Activated CD8-positive, alpha-beta T cell treated with anti-CD3 and anti-CD28 coated beads for 36 hours (primary cell): ENCODE measurements around the gene SETBP1. TPM values are rescaled to one million over a fixed set of nuclear protein-coding genes. Genes with fewer than 3 reads are reported as not detected.

Source experiments
- ATAC-seq: fragments of 200-7000 bp; cut with Tn5 transposase; one replicate; pipeline ENCODE4 v1.10.0; 2021; ENCODE audit warnings: mild to moderate bottlenecking, moderate library complexity
- CTCF ChIA-PET: fragments of 350-600 bp; sonication (Branson Sonifier 250); formaldehyde crosslinking; loops from one replicate; lab custom pipeline; 2021; ENCODE audit warnings: antibody characterized with exemption; lab: Charles Lee
- POLR2A ChIA-PET: fragments of 350-600 bp; sonication (Branson Sonifier 250); formaldehyde crosslinking; loops from one replicate; lab custom pipeline; 2021; ENCODE audit warnings: antibody characterized with exemption; lab: Charles Lee
- DNase-seq: peaks from one replicate; pipeline ENCODE4 v3.0.0-alpha.2; 2020
- H3K27ac Mint-ChIP-seq: one replicate; pipeline ENCODE4 v1.8.0; 2021; ENCODE audit warnings: mild to moderate bottlenecking, mixed read lengths
- H3K27me3 Mint-ChIP-seq: one replicate; pipeline ENCODE4 v1.8.0; 2021; ENCODE audit warnings: mixed read lengths
- H3K36me3 Mint-ChIP-seq: one replicate; pipeline ENCODE4 v1.8.0; 2021; ENCODE audit warnings: low read depth, mixed read lengths
- H3K4me1 Mint-ChIP-seq: one replicate; pipeline ENCODE4 v1.8.0; 2021; ENCODE audit warnings: low read depth, mixed read lengths
- H3K4me3 Mint-ChIP-seq: one replicate; pipeline ENCODE4 v1.8.0; 2021; ENCODE audit warnings: mild to moderate bottlenecking, moderate library complexity, mixed read lengths
- H3K9me3 Mint-ChIP-seq: one replicate; pipeline ENCODE4 v1.8.0; 2021; ENCODE audit warnings: mixed read lengths
- intact Hi-C: fragments of 100-400 bp; cut with micrococcal nuclease; formaldehyde crosslinking; loops from one replicate; pipeline ENCODE4 v1.10.0; 2022
- total RNA-seq, 2 experiments: library from RNA; stranded (reverse); gene quantifications; one replicate each; pipeline ENCODE4 v1.2.3, GENCODE V29; 2021
- TF ChIP-seq, protein P1 (sequence below): fragments of 200-600 bp; IDR thresholded peaks from one replicate; pipeline ENCODE4 v1.8.0; 2022; ENCODE audit warnings: antibody characterized with exemption, mild to moderate bottlenecking

SETBP1 gene
- total RNA-seq = 10 to 100 TPM; 10.2 to 10.4 TPM

- intact Hi-C loops = loop anchor here (2.0 to 5.0 kb wide), 2 partner anchors 44 to 212 kb away; no protein-coding TSS in a partner anchor
- peak; percentile 75 for DNase-seq
- peaks cover 25% of the 10 kb centered on the region for H3K27me3 Mint-ChIP-seq
- no peaks in the 10 kb centered on the region for H3K4me1 Mint-ChIP-seq
- peak; percentile 50 for ATAC-seq
- ChIA-PET POLR2A (interaction anchor here (0.6 to 1.9 kb wide), 3 partner anchors 12 to 212 kb away, joined by 3 to 4 read pairs (median 3); no protein-coding TSS in a partner anchor), CTCF (interaction anchor here (0.8 to 1.9 kb wide), 7 partner anchors 9 to 533 kb away, joined by 3 to 7 read pairs (median 3); no protein-coding TSS in a partner anchor)
- TF ChIP-seq, protein P1, sequence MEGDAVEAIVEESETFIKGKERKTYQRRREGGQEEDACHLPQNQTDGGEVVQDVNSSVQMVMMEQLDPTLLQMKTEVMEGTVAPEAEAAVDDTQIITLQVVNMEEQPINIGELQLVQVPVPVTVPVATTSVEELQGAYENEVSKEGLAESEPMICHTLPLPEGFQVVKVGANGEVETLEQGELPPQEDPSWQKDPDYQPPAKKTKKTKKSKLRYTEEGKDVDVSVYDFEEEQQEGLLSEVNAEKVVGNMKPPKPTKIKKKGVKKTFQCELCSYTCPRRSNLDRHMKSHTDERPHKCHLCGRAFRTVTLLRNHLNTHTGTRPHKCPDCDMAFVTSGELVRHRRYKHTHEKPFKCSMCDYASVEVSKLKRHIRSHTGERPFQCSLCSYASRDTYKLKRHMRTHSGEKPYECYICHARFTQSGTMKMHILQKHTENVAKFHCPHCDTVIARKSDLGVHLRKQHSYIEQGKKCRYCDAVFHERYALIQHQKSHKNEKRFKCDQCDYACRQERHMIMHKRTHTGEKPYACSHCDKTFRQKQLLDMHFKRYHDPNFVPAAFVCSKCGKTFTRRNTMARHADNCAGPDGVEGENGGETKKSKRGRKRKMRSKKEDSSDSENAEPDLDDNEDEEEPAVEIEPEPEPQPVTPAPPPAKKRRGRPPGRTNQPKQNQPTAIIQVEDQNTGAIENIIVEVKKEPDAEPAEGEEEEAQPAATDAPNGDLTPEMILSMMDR = no peak
- H3K4me3 Mint-ChIP-seq = no peak within 1 kb of the TSS
- H3K9me3 Mint-ChIP-seq = no peaks in the 10 kb centered on the region
- peak within 1 kb of the TSS; percentile 87 for H3K27ac Mint-ChIP-seq
- H3K36me3 Mint-ChIP-seq = no peaks in the 10 kb centered on the region
Measured at GRCh38 chr18:44680273-44681075, at the start of gene SETBP1. Gene SETBP1, plus strand, starts transcription at chr18:44680888. Its CDS starts 20,459 bp downstream, at chr18:44701347.

GRCh38 chr18:44632469-44633145, 48.1 kb upstream of the SETBP1 start:
- H3K36me3 Mint-ChIP-seq = no peaks in the 10 kb centered on the region
- H3K4me3 Mint-ChIP-seq = no peak overlapping the region
- TF ChIP-seq, protein P1 = no peak
- ChIA-PET CTCF (no interaction called here), POLR2A (no interaction called here)
- H3K9me3 Mint-ChIP-seq = no peaks in the 10 kb centered on the region
- no peaks in the 10 kb centered on the region for H3K27me3 Mint-ChIP-seq
- H3K4me1 Mint-ChIP-seq = peaks cover 10% of the 10 kb centered on the region
- no peak overlapping the region for H3K27ac Mint-ChIP-seq
- no peak for ATAC-seq
- DNase-seq = no peak
- intact Hi-C loops = no loop called here

- ChIA-PET CTCF (no interaction called here), POLR2A (no interaction called here)
- H3K4me1 Mint-ChIP-seq = peaks cover 9% of the 10 kb centered on the region
- H3K4me3 Mint-ChIP-seq = no peak overlapping the region
- H3K27me3 Mint-ChIP-seq = peaks cover 1% of the 10 kb centered on the region
- intact Hi-C loops = no loop called here
- no peaks in the 10 kb centered on the region for H3K9me3 Mint-ChIP-seq
- TF ChIP-seq, protein P1 = no peak
- H3K36me3 Mint-ChIP-seq = no peaks in the 10 kb centered on the region
- no peak overlapping the region for H3K27ac Mint-ChIP-seq
- DNase-seq (no peak), ATAC-seq (no peak)
Measured at GRCh38 chr18:44635546-44635945, 45.1 kb upstream of the SETBP1 start.

DNA sequence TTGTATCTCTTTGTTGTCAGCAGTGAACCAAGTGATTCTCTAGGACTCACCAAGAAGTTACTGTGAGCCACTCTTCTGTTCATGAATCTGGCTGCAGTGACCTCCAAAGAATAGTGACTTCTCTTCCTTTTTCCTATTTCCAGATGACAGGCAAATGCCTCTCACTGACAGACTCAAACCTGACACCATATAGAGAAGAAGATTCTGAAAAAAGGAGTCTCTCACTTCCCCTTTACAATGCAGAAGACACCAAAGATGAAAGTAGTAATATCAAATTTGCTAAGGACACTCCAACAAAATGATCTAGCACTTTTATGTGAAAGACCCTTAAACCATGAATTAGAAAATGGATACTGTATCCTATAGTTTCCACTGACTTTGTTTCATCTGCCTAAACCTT, 44.4 kb upstream of the SETBP1 start:
- H3K36me3 Mint-ChIP-seq = no peaks in the 10 kb centered on the region
- no peak overlapping the region for H3K27ac Mint-ChIP-seq
- DNase-seq (no peak), ATAC-seq (no peak)
- no peak overlapping the region for H3K4me3 Mint-ChIP-seq
- no peaks in the 10 kb centered on the region for H3K9me3 Mint-ChIP-seq
- intact Hi-C loops = no loop called here
- H3K27me3 Mint-ChIP-seq = peaks cover 5% of the 10 kb centered on the region
- ChIA-PET CTCF (no interaction called here), POLR2A (no interaction called here)
- TF ChIP-seq, protein P1 = no peak
- H3K4me1 Mint-ChIP-seq = peaks cover 9% of the 10 kb centered on the region
